PC-3 (cell line): ENCODE data around the gene MIP.

ENCODE experiments used
- EZH2 ChIP-seq: fragments of 300-600 bp; sonication (generic); IDR thresholded peaks from one replicate; pipeline ENCODE4 v1.6.1; 2017; ENCODE audit warnings: antibody characterized with exemption, mild to moderate bottlenecking, low read length; ENCODE audit not compliant: unreplicated experiment
- EZH2phosphoT487 ChIP-seq: fragments of 300-600 bp; sonication (generic); IDR thresholded peaks from 2 replicates; pipeline ENCODE4 v1.6.1; 2018; ENCODE audit warnings: mild to moderate bottlenecking, antibody characterized with exemption, low read length, borderline replicate concordance
- TF ChIP-seq, protein P1 (sequence below): fragments of 300-600 bp; sonication (generic); conservative IDR thresholded peaks from 2 replicates; pipeline ENCODE4 v1.5.1; 2017; ENCODE audit warnings: antibody characterized with exemption, low read depth, mild to moderate bottlenecking, low read length

DNA sequence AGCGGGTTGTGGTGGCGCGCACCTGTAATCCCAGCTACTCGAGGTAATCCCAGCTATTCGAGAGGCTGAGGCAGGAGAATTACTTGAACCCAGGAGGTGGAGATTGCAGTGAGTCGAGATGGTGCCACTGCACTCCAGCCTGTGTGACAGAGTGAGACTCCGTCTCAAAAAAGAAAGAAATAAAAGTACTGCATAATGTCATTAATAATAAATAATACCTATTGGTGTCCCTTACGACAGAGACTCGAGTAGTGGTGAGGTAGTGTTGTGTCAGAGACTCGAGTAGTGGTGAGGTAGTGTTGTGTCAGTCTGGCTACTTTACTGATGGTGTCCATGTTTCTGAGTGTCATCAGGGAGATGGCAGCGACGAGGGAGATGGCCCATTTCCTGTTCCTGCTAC, 32.2 kb upstream of the MIP start:
- TF ChIP-seq, protein P1, sequence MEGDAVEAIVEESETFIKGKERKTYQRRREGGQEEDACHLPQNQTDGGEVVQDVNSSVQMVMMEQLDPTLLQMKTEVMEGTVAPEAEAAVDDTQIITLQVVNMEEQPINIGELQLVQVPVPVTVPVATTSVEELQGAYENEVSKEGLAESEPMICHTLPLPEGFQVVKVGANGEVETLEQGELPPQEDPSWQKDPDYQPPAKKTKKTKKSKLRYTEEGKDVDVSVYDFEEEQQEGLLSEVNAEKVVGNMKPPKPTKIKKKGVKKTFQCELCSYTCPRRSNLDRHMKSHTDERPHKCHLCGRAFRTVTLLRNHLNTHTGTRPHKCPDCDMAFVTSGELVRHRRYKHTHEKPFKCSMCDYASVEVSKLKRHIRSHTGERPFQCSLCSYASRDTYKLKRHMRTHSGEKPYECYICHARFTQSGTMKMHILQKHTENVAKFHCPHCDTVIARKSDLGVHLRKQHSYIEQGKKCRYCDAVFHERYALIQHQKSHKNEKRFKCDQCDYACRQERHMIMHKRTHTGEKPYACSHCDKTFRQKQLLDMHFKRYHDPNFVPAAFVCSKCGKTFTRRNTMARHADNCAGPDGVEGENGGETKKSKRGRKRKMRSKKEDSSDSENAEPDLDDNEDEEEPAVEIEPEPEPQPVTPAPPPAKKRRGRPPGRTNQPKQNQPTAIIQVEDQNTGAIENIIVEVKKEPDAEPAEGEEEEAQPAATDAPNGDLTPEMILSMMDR: no peak
- TF ChIP-seq EZH2: no peak
- TF ChIP-seq EZH2phosphoT487: no peak
